Measurements from ENCODE around the gene TANC1.

TANC1 gene

DNA sequence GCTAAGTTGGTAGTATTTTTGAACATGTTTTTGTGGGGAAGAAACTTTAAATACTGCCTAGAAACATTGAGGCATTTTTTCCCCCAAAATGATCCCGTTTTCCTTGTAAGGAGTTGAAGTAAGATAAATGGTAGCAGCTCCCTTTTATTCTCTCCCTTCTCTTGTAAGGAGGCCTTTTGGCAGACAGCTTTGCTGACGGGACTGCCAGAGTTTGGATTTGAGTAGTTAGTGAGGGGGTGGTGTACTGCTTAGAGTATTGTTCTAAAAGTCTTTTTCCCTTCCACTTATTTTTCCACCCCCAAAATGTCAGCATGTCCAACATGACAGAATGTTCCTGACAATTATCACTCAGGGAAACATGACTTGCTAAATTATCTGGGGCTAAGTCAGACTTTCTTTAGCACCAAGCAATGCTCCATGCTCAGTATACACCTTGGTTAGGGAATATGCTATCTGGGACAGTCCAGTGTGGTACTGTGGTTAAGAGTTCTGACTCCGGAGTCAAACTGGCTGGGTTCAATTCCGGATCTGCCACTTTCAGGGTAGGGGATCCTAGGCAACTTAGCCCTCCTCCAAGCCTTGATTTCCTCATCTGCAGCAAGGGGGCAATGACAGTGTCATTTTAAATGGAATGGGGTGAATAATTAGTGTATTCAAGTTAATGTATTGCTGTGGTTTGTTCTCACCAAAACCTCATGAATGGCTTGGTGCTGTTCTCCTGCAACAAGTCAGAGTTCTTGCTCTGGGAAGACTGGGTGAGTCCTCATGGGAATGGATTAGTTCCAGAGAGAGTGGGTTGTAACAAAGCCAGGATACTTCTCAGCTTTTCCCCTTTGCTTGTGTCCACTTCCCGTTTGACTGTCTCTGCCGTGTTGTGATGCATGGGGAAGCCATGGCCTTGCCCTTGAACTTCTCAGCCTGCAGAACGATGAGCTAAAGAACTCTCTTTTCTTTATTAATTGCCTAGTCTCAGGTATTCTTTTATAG is 116.2 kb downstream of the TANC1 start:
- H3K4me3 ChIP-seq (ENCODE audit: low read depth, low read length) = no peak overlapping the region
- in situ Hi-C loops (cut with HindIII; ENCODE audit: low sequenced_read_pairs) = no loop called here
- peak; percentile 74 for DNase-seq (ENCODE audit: low read depth, low spot score)
- TF ChIP-seq, protein P1, sequence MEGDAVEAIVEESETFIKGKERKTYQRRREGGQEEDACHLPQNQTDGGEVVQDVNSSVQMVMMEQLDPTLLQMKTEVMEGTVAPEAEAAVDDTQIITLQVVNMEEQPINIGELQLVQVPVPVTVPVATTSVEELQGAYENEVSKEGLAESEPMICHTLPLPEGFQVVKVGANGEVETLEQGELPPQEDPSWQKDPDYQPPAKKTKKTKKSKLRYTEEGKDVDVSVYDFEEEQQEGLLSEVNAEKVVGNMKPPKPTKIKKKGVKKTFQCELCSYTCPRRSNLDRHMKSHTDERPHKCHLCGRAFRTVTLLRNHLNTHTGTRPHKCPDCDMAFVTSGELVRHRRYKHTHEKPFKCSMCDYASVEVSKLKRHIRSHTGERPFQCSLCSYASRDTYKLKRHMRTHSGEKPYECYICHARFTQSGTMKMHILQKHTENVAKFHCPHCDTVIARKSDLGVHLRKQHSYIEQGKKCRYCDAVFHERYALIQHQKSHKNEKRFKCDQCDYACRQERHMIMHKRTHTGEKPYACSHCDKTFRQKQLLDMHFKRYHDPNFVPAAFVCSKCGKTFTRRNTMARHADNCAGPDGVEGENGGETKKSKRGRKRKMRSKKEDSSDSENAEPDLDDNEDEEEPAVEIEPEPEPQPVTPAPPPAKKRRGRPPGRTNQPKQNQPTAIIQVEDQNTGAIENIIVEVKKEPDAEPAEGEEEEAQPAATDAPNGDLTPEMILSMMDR (IDR thresholded peaks at IDR 0.05; ENCODE audit: low read depth, low read length) = no peak

DNA sequence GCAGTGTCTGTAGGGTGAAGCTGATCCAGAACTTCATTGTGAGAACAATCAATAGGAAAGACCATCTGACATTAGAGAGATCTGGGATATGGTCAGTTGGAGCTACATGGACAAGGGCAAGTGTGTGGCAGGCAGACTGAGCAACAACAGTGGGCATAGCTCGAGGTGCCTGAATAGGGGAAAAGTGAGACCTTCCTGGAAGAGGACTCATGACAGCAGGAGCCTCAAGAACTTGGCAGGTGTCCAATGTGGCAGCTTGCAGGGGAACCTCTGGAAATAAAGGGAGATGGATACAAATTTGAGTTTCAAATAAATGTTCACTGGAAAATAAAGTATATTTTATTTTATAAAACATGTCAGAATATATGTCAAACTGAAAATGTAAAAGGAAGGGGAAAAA is 117.9 kb downstream of the TANC1 start:
- no peak for DNase-seq (ENCODE audit: low read depth, low spot score)
- H3K4me3 ChIP-seq (ENCODE audit: low read depth, low read length) = no peak overlapping the region
- in situ Hi-C loops (cut with HindIII; ENCODE audit: low sequenced_read_pairs) = no loop called here
- TF ChIP-seq, protein P1 (IDR thresholded peaks at IDR 0.05; ENCODE audit: low read depth, low read length) = no peak

- in situ Hi-C loops (cut with HindIII; ENCODE audit: low sequenced_read_pairs) = no loop called here
- no peak for DNase-seq (ENCODE audit: low read depth, low spot score)
- no peak overlapping the region for H3K4me3 ChIP-seq (ENCODE audit: low read depth, low read length)
- TF ChIP-seq, protein P1 (IDR thresholded peaks at IDR 0.05; ENCODE audit: low read depth, low read length) = no peak
These were observed 118.4 kb downstream of the TANC1 start for GRCh38 chr2:159086826-159087225.

- in situ Hi-C loops (cut with HindIII; ENCODE audit: low sequenced_read_pairs) = no loop called here
- no peak for DNase-seq (ENCODE audit: low read depth, low spot score)
- TF ChIP-seq, protein P1 (IDR thresholded peaks at IDR 0.05; ENCODE audit: low read depth, low read length) = no peak
- no peak overlapping the region for H3K4me3 ChIP-seq (ENCODE audit: low read depth, low read length)
These were observed 120.5 kb downstream of the TANC1 start for GRCh38 chr2:159088906-159089305.

DNA sequence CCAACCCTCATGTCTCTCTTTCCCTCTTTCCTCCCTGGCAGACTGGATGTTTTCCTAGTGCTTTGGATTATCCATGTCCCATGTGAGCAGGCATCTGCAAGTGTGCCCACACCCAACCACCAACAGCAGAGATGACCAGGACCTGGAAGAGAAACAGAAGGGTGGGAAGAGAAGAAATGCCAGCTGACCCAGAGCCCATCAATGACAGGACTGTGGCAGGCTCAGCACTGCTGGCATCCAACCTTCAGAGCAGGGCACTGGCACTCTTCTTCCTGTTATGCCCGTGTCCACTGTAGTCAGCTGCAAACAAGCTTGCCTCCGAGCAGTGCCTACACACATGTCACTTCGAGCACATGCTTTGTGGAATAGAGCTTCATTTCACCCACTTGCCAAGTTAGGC is 121.1 kb downstream of the TANC1 start:
- in situ Hi-C loops (cut with HindIII; ENCODE audit: low sequenced_read_pairs) = no loop called here
- no peak overlapping the region for H3K4me3 ChIP-seq (ENCODE audit: low read depth, low read length)

GRCh38 chr2:159090514-159091201 is 122.2 kb downstream of the TANC1 start:
- TF ChIP-seq, protein P1 (IDR thresholded peaks at IDR 0.05; ENCODE audit: low read depth, low read length) = no peak
- in situ Hi-C loops (cut with HindIII; ENCODE audit: low sequenced_read_pairs) = no loop called here
- DNase-seq (ENCODE audit: low read depth, low spot score) = peak; percentile 70
- H3K4me3 ChIP-seq (ENCODE audit: low read depth, low read length) = no peak overlapping the region

More for the DNA sequence above, 121.1 kb downstream of the TANC1 start:
- TF ChIP-seq, protein P1 (IDR thresholded peaks at IDR 0.05; ENCODE audit: low read depth, low read length) = no peak
- no peak for DNase-seq (ENCODE audit: low read depth, low spot score)
